ENCODE measurements around the gene NDUFS5.
"Not testable (repeated sequence)": the region's sequence is repeated elsewhere in the genome, so short reads cannot be mapped to it uniquely, and the experiment has no call there.

DNA sequence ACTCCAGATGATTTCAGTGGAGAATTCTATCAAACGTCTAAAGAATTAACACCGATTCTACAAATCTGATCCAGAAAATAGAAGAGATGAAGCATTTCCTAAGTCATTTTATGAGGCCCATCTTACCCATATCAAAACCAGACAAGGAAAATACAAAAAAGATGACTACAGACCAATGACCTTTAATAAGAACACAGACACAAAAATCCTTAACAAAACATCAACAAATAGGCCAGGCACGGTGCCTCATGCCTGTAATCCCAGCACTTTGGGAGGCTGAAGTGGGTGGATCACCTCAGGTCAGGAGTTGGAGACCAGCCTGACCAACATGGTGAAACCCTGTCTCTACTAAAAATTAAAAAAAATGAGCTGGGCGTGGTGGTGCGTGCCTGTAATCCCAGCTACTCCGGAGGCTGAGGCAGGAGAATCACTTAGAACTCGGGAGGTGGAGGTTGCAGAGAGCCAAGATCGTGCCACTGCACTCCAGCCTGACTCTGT is 29.1 kb downstream of the NDUFS5 start:
- TF ChIP-seq, protein P1, sequence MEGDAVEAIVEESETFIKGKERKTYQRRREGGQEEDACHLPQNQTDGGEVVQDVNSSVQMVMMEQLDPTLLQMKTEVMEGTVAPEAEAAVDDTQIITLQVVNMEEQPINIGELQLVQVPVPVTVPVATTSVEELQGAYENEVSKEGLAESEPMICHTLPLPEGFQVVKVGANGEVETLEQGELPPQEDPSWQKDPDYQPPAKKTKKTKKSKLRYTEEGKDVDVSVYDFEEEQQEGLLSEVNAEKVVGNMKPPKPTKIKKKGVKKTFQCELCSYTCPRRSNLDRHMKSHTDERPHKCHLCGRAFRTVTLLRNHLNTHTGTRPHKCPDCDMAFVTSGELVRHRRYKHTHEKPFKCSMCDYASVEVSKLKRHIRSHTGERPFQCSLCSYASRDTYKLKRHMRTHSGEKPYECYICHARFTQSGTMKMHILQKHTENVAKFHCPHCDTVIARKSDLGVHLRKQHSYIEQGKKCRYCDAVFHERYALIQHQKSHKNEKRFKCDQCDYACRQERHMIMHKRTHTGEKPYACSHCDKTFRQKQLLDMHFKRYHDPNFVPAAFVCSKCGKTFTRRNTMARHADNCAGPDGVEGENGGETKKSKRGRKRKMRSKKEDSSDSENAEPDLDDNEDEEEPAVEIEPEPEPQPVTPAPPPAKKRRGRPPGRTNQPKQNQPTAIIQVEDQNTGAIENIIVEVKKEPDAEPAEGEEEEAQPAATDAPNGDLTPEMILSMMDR (IDR thresholded peaks at IDR 0.05), result not testable (repeated sequence)
- not testable (repeated sequence) for TF ChIP-seq EP300, POLR2AphosphoS5 (IDR thresholded peaks at IDR 0.05)
